OCI-LY3 (cell line): ENCODE measurements around the gene ARHGAP5.
"Not testable (repeated sequence)": the region's sequence is repeated elsewhere in the genome, so short reads cannot be mapped to it uniquely, and the experiment has no call there.

Source experiments
- H2AFZ ChIP-seq: fragments of 200-600, 300-600 bp; shearing (Covaris generic); 2 replicates; pipeline ENCODE4 v1.6.0; 2014; ENCODE audit warnings: antibody characterized with exemption, low read depth, low read length
- H3K27ac ChIP-seq: fragments of 200-600, 300-600 bp; sonication (generic); 2 replicates; pipeline ENCODE4 v1.5.1; 2014; ENCODE audit warnings: mild to moderate bottlenecking, low read length, moderate library complexity, mixed read lengths
- H3K27me3 ChIP-seq: fragments of 200-600, 300-600 bp; sonication (generic); 2 replicates; pipeline ENCODE4 v1.6.1; 2014; ENCODE audit warnings: low read depth, low read length, mixed read lengths
- H3K36me3 ChIP-seq: fragments of 200-600, 300-600 bp; sonication (generic); replicated peaks from 2 replicates; pipeline ENCODE3; 2014; ENCODE audit warnings: low read depth, low read length, mixed read lengths
- H3K4me1 ChIP-seq: fragments of 300-600, 200-600 bp; sonication (generic); 2 replicates; pipeline ENCODE4 v1.6.1; 2014; ENCODE audit warnings: low read length, mixed read lengths
- H3K4me2 ChIP-seq: fragments of 200-600, 300-600 bp; sonication (generic); 2 replicates; pipeline ENCODE4 v1.6.1; 2014; ENCODE audit warnings: low read length, mixed read lengths
- H3K4me3 ChIP-seq: fragments of 300-600, 200-600 bp; sonication (generic); 2 replicates; pipeline ENCODE4 v1.5.1; 2014; ENCODE audit warnings: antibody characterized with exemption, mild to moderate bottlenecking, low read length, moderate library complexity
- H3K79me2 ChIP-seq: fragments of 300-600, 200-600 bp; shearing (Covaris generic); 2 replicates; pipeline ENCODE4 v1.6.1; 2014; ENCODE audit warnings: mild to moderate bottlenecking, low read length, mixed read lengths
- H3K9ac ChIP-seq: fragments of 300-600, 200-600 bp; shearing (Covaris generic); 2 replicates; pipeline ENCODE4 v1.6.0; 2014; ENCODE audit warnings: mild to moderate bottlenecking, low read length, moderate library complexity
- H3K9me3 ChIP-seq: fragments of 200-600, 300-600 bp; shearing (Covaris generic); 2 replicates; pipeline ENCODE4 v1.6.1; 2014; ENCODE audit warnings: low read length, mixed read lengths; ENCODE audit not compliant: insufficient read depth
- H4K20me1 ChIP-seq: fragments of 200-600, 300-600 bp; sonication (generic); 2 replicates; pipeline ENCODE4 v1.6.1; 2016; ENCODE audit warnings: low read length, mixed read lengths; ENCODE audit not compliant: insufficient read depth
- EZH2phosphoT487 ChIP-seq: fragments of 200-600 bp; shearing (Covaris generic); IDR thresholded peaks from 2 replicates; pipeline ENCODE4 v1.6.1; 2018; ENCODE audit warnings: antibody characterized with exemption, mixed run types, low read depth
- TF ChIP-seq, protein P1 (sequence below): fragments of 200-600, 300-600 bp; sonication (generic); IDR thresholded peaks from 2 replicates; pipeline ENCODE4 v1.5.1; 2014; ENCODE audit warnings: antibody characterized with exemption, low read length, low read depth

ARHGAP5 gene

GRCh38 chr14:32128703-32129102 is 51.6 kb downstream of the ARHGAP5 start:
- Histone ChIP-seq H2AFZ (no peak overlapping the region), H3K79me2 (no peaks in the 10 kb centered on the region), H3K27ac (no peak overlapping the region), H3K4me3 (no peak overlapping the region), H3K27me3 (no peaks in the 10 kb centered on the region), H3K36me3 (peaks cover 13% of the 10 kb centered on the region), H3K4me1 (no peaks in the 10 kb centered on the region), H3K9me3 (no peaks in the 10 kb centered on the region), H3K4me2 (no peak overlapping the region), H3K9ac (no peak overlapping the region), H4K20me1 (no peaks in the 10 kb centered on the region)
- TF ChIP-seq, protein P1, sequence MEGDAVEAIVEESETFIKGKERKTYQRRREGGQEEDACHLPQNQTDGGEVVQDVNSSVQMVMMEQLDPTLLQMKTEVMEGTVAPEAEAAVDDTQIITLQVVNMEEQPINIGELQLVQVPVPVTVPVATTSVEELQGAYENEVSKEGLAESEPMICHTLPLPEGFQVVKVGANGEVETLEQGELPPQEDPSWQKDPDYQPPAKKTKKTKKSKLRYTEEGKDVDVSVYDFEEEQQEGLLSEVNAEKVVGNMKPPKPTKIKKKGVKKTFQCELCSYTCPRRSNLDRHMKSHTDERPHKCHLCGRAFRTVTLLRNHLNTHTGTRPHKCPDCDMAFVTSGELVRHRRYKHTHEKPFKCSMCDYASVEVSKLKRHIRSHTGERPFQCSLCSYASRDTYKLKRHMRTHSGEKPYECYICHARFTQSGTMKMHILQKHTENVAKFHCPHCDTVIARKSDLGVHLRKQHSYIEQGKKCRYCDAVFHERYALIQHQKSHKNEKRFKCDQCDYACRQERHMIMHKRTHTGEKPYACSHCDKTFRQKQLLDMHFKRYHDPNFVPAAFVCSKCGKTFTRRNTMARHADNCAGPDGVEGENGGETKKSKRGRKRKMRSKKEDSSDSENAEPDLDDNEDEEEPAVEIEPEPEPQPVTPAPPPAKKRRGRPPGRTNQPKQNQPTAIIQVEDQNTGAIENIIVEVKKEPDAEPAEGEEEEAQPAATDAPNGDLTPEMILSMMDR = no peak
- TF ChIP-seq EZH2phosphoT487 = no peak

DNA sequence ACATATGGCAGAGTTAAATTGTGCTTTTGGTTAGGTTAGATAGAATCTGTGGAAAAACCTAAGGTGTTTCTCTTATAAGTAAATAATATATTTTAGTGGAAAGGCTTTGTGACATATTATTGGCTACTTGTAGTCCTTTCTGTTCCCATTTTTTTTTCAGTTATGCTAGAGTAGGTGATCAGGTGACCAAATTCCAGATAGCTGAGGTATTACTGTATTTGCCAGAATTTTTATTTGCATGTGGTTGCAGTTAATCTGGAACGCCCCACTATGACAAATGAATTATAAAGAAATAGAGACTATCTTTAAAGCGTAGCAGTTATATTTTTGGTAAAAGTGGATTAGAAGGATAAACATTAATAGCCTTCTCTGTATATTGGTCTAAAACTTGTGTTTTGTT is 52.0 kb downstream of the ARHGAP5 start:
- Histone ChIP-seq H3K9me3 (no peaks in the 10 kb centered on the region), H3K36me3 (peaks cover 13% of the 10 kb centered on the region), H2AFZ (no peak overlapping the region), H3K79me2 (no peaks in the 10 kb centered on the region), H3K9ac (no peak overlapping the region), H3K4me3 (no peak overlapping the region), H4K20me1 (no peaks in the 10 kb centered on the region), H3K4me2 (no peak overlapping the region), H3K4me1 (no peaks in the 10 kb centered on the region), H3K27me3 (no peaks in the 10 kb centered on the region), H3K27ac (no peak overlapping the region)
- TF ChIP-seq, protein P1 = no peak

GRCh38 chr14:32131689-32132088 is 54.6 kb downstream of the ARHGAP5 start:
- not testable (repeated sequence) for H3K4me2 ChIP-seq, H3K27ac ChIP-seq, H3K4me1 ChIP-seq, H3K36me3 ChIP-seq, H3K79me2 ChIP-seq, H3K9me3 ChIP-seq, H3K9ac ChIP-seq, H3K4me3 ChIP-seq, H3K27me3 ChIP-seq, H4K20me1 ChIP-seq, H2AFZ ChIP-seq

GRCh38 chr14:32134448-32135097 is 57.5 kb downstream of the ARHGAP5 start:
- Histone ChIP-seq H3K4me2 (no peak overlapping the region), H3K4me3 (no peak overlapping the region), H3K27ac (no peak overlapping the region), H3K4me1 (no peaks in the 10 kb centered on the region), H3K9me3 (no peaks in the 10 kb centered on the region; the same call in 1 of the 2 replicates), H3K9ac (no peak overlapping the region), H3K79me2 (no peaks in the 10 kb centered on the region), H4K20me1 (no peaks in the 10 kb centered on the region), H3K36me3 (peaks cover 1% of the 10 kb centered on the region), H2AFZ (no peak overlapping the region), H3K27me3 (no peaks in the 10 kb centered on the region)
- TF ChIP-seq EZH2phosphoT487 = no peak
- TF ChIP-seq, protein P1 = no peak
